Endothelial cell of umbilical vein (primary cell): ENCODE measurements around the gene DNAAF3. TPM values are rescaled to one million over a fixed set of nuclear protein-coding genes. Genes with fewer than 3 reads are reported as not detected.

ENCODE experiments used
- BruUV-seq: library from RNA; stranded (reverse); fragments of 400-500 nt; replicated peaks from 2 replicates; lab custom pipeline; 2021; lab: Mats Ljungman, UMichigan
- CTCF ChIA-PET: fragments of 300-600, 350-600 bp; sonication (Branson Sonifier 250); formaldehyde crosslinking; loops from one replicate; lab custom pipeline; 2021; ENCODE audit warnings: antibody characterized with exemption, inconsistent platforms; lab: Charles Lee
- POLR2A ChIA-PET: fragments of 300-600, 350-600 bp; sonication (Branson Sonifier 250); formaldehyde crosslinking; loops from one replicate; lab custom pipeline; 2021; ENCODE audit warnings: antibody characterized with exemption, inconsistent platforms; lab: Charles Lee
- DNase-seq: peaks from one replicate; pipeline ENCODE4 v3.0.0-alpha.2; 2011; ENCODE audit warnings: low read depth, low spot score
- FAIRE-seq: peaks from 2 replicates; lab custom pipeline; 2011; peaks lifted over from hg19 to GRCh38; lab: Jason Lieb, UNC
- H2AFZ ChIP-seq: 2 replicates; pipeline ENCODE4 v1.6.0; 2012; ENCODE audit warnings: low read depth, low read length, control low read depth, inconsistent platforms
- H3K27ac ChIP-seq: 2 replicates; pipeline ENCODE4 v1.5.1; 2011; ENCODE audit warnings: low read depth, mild to moderate bottlenecking, control low read depth, low read length, moderate library complexity; ENCODE audit not compliant: insufficient read depth
- H3K27me3 ChIP-seq, 2 experiments: 2 replicates each; pipeline versions ENCODE4 v1.6.0 to v1.6.1; 2011; ENCODE audit warnings: low read length in 2 of 2, mixed read lengths in 1 of 2; ENCODE audit not compliant: control insufficient read depth in 2 of 2, insufficient read depth in 2 of 2
- H3K36me3 ChIP-seq, 2 experiments: 2 replicates in 1 of 2; 3 replicates in 1 of 2; pipeline ENCODE4 v1.5.1; 2011; ENCODE audit warnings: low read length in 2 of 2, mild to moderate bottlenecking in 1 of 2, moderate library complexity in 1 of 2; ENCODE audit not compliant: control insufficient read depth in 2 of 2, insufficient read depth in 2 of 2; ENCODE audit errors: extremely low read depth in 1 of 2
- H3K4me1 ChIP-seq: 3 replicates; pipeline ENCODE4 v1.5.1; 2011; ENCODE audit warnings: mild to moderate bottlenecking, low read length; ENCODE audit not compliant: control insufficient read depth, insufficient read depth; ENCODE audit errors: extremely low read depth
- H3K4me2 ChIP-seq: 2 replicates; pipeline ENCODE4 v1.6.1; 2011; ENCODE audit warnings: low read length, control low read depth, mixed read lengths; ENCODE audit not compliant: insufficient read depth
- H3K4me3 ChIP-seq, 3 experiments: fragments of 200-600 bp in 1 of 3; sonication (generic), shearing (Covaris generic) in 1 of 3; replicated peaks in 1 of 3; 2 replicates each; pipeline ENCODE4 v1.5.1; 2011 to 2016; ENCODE audit warnings: control low read depth in 3 of 3, low read length in 3 of 3, mild to moderate bottlenecking in 2 of 3, inconsistent platforms in 1 of 3, low read depth in 1 of 3, moderate library complexity in 1 of 3; ENCODE audit not compliant: insufficient read depth in 1 of 3
- H3K79me2 ChIP-seq: 2 replicates; pipeline ENCODE4 v1.6.0; 2012; ENCODE audit warnings: low read length, inconsistent platforms; ENCODE audit not compliant: control insufficient read depth, insufficient read depth
- H3K9ac ChIP-seq: replicated peaks from 2 replicates; pipeline ENCODE3; 2011; ENCODE audit warnings: low read length, control low read depth; ENCODE audit not compliant: insufficient read depth; ENCODE audit errors: extremely low read depth
- H3K9me1 ChIP-seq: replicated peaks from 3 replicates; pipeline ENCODE4 v1.6.0; 2011; ENCODE audit warnings: mild to moderate bottlenecking, low read length; ENCODE audit not compliant: control insufficient read depth, insufficient read depth; ENCODE audit errors: extremely low read depth
- H3K9me3 ChIP-seq: replicated peaks from 2 replicates; pipeline ENCODE4 v1.5.1; 2012; ENCODE audit warnings: low read length, inconsistent platforms; ENCODE audit not compliant: control insufficient read depth, insufficient read depth
- H4K20me1 ChIP-seq: replicated peaks from 2 replicates; pipeline ENCODE3; 2011; ENCODE audit warnings: mild to moderate bottlenecking, low read length; ENCODE audit not compliant: control insufficient read depth, insufficient read depth; ENCODE audit errors: extremely low read depth
- CTCF ChIP-seq, 2 donors: IDR thresholded peaks; 1 replicate in 1 of 2; 2 replicates in 1 of 2; pipeline ENCODE4 v1.5.1; 2011; ENCODE audit warnings: low read length in 2 of 2, mild to moderate bottlenecking in 2 of 2, moderate library complexity in 2 of 2, control low read depth in 1 of 2, inconsistent platforms in 1 of 2, low read depth in 1 of 2; ENCODE audit not compliant: insufficient read depth in 1 of 2; ENCODE audit errors: extremely low read depth in 1 of 2
- EZH2 ChIP-seq: IDR thresholded peaks from 2 replicates; pipeline ENCODE4 v1.6.1; 2012; ENCODE audit warnings: borderline replicate concordance, low read depth, mild to moderate bottlenecking, moderate library complexity, low read length, inconsistent platforms; ENCODE audit not compliant: severe bottlenecking
- FOS ChIP-seq: IDR thresholded peaks from 2 replicates; pipeline ENCODE4 v1.6.1; 2011; ENCODE audit warnings: mild to moderate bottlenecking, low read length, moderate library complexity, borderline replicate concordance; ENCODE audit not compliant: insufficient read depth
- GATA2 ChIP-seq: IDR thresholded peaks from 2 replicates; pipeline ENCODE4 v1.7.0; 2011; ENCODE audit warnings: low read depth, mild to moderate bottlenecking, moderate library complexity, mixed read lengths, low read length; ENCODE audit not compliant: insufficient read length, insufficient read depth
- JUN ChIP-seq: IDR thresholded peaks from 2 replicates; pipeline ENCODE4 v1.6.1; 2011; ENCODE audit warnings: borderline replicate concordance, low read depth; ENCODE audit not compliant: insufficient read length, insufficient read depth
- MAX ChIP-seq: IDR thresholded peaks from 2 replicates; pipeline ENCODE4 v1.6.1; 2011; ENCODE audit not compliant: insufficient read depth, insufficient read length
- MYC ChIP-seq: IDR thresholded peaks from one replicate; pipeline ENCODE4 v1.6.1; 2011; ENCODE audit warnings: mild to moderate bottlenecking, low read depth, low read length
- POLR2A ChIP-seq: IDR thresholded peaks from 2 replicates; pipeline ENCODE4 v1.6.1; 2012; ENCODE audit warnings: low read depth, mild to moderate bottlenecking, control low read depth, low read length
- POLR2AphosphoS5 ChIP-seq: IDR thresholded peaks from 2 replicates; pipeline ENCODE4 v1.6.1; 2012; ENCODE audit warnings: low read depth, mild to moderate bottlenecking, control low read depth, low read length, moderate library complexity; ENCODE audit not compliant: insufficient read depth
- dilution Hi-C: fragments of 300-500 bp; cut with MboI; formaldehyde crosslinking; loops from one replicate; pipeline ENCODE4 v1.15.0; 2019; ENCODE audit warnings: low sequenced_read_pairs; ENCODE audit not compliant: extremely low pct_ligation_motif_present
- intact Hi-C: fragments of 100-400 bp; cut with micrococcal nuclease; formaldehyde crosslinking; loops from one replicate; pipeline ENCODE4 v1.10.0; 2022
- polyA plus RNA-seq, 4 experiments: library from polyadenylated mRNA; depleted of rRNA in 3 of 4; stranded (reverse) in 3 of 4; unstranded in 1 of 4; fragments of >200 nt; gene quantifications; 2 replicates each; pipeline versions ENCODE4 v1.2.1 to v1.2.3, GENCODE V29; 2011 to 2012; ENCODE audit warnings: missing spikeins in 1 of 4
- total RNA-seq: library from RNA; stranded (reverse); gene quantifications from 2 replicates; pipeline ENCODE4 v1.2.3, GENCODE V29; 2021

Gene DNAAF3
- total and polyA plus RNA-seq, 2 donors (not counting 3 experiments of a cell fraction or from before 2014, with no cell fraction given): 0.62 to 0.75 TPM

- BruUV-seq: no TSS peak
- Histone ChIP-seq H3K4me3 (no peak overlapping the region), H3K9me3 (no peaks in the 10 kb centered on the region), H3K79me2 (peaks cover 57% of the 10 kb centered on the region), H3K36me3 (peaks cover 0 to 4% of the 10 kb centered on the region in 2 experiments), H3K27ac (peak overlapping the region; percentile 57), H3K9ac (no peak overlapping the region), H3K4me1 (peaks cover 15% of the 10 kb centered on the region), H3K9me1 (no peaks in the 10 kb centered on the region), H4K20me1 (no peaks in the 10 kb centered on the region), H3K4me2 (no peak overlapping the region), H2AFZ (no peak overlapping the region), H3K27me3 (no peaks in the 10 kb centered on the region)
- intact Hi-C loops (no loop called here), dilution Hi-C loops (no loop called here)
- ChIA-PET POLR2A (no interaction called here), CTCF (interaction anchor here (0.7 kb wide), 1 partner anchor 25 kb away, joined by 4 read pairs; no protein-coding TSS in a partner anchor)
- no peak for FAIRE-seq
- TF ChIP-seq POLR2A (no peak), MYC (no peak), POLR2AphosphoS5 (no peak), FOS (no peak), JUN (no peak), EZH2 (no peak), CTCF (IDR thresholded peaks at IDR 0.05; ENCODE audit: extremely low read depth in 1 of 2, insufficient read depth in 1 of 2, low read depth in 1 of 2, low read length in 2 of 2) (no peak), MAX (no peak), GATA2 (no peak)
- DNase-seq: no peak
Measured at GRCh38 chr19:55112777-55113569, 53.4 kb downstream of the DNAAF3 start.
